NCI-H1930 (cell line): ENCODE results near the gene ENO2.

Experiments used
- DNase-seq, 2 experiments: peaks; one replicate each; lab custom pipeline; 2025; lab: John Stamatoyannopoulos, UW

The ENO2 gene

GRCh38 chr12:6912164-6912935, 2.0 kb upstream of the ENO2 start:
- no peak for DNase-seq

DNA sequence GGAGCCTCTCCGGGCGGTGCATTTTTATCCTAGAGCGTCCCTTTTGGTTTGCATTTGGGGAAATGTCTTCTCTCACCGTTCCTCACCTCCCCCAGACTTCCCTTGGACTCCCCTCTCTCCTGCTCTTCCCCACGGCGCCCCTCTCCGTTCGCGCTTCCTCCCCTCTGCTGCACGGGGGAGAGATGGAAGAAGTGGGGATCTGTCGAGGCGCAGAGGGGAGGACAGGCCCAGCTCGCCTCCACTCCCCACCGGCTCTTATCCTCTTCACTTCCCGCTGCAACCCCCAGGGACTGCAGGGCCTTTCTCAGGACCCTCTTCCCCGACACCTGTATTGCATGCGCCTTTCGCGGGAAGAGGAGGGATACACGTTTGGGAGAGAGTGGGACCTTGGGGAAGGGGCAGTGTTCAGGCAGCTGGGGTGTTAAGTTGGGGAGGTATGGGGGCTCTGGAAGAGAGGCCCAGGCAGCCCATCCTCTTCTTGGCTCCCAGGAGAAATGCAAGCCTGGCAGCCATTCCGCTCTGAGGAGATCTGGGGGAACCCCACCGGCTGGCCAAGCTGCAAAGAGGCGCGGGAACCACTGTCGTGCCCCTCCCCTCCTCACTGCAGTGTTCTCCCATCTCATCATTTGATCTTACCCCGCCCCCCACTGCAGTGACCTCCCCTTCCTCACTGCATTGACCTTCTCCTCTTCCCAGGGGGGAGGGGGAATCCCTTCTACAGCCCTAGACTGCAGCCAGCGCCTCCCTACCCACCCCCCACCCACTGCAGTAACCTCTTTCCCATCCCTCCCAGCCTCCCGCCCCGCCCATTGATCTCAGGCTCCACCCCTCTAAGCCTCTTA, 788 bp downstream of the ENO2 start:
- DNase-seq: no peak

- DNase-seq: no peak
These were observed 1.5 kb downstream of the ENO2 start for GRCh38 chr12:6915789-6916285.

DNA sequence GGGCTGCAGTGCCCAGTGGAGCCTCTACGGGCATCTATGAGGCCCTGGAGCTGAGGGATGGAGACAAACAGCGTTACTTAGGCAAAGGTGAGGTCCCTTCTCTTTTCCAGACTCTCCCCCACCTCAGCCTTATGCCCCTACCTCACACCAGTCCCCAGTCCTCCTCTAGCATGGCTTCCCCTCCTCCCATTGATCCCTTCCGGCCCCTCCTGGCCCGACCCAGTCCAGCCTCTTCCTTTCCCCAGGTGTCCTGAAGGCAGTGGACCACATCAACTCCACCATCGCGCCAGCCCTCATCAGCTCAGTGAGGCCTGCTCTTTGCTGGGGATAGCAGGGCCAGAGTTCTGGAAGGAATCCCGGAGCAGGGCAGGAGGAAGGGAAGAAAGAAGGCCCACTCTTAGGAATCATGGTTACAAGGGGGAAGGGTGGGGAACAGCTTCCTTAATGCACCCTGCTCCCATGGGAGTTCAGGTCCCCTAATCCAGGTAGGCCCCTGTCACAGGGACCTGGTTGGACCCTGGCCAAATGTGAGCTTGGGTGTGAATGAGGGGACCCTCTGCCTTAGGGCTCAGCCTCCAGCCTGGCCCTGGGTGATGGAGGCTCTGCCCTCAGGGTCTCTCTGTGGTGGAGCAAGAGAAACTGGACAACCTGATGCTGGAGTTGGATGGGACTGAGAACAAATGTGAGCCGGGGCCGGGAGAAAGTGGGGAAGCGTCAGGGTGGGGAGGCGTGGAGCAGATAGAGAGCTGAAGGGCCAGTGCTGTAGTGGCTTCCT, 2.2 kb downstream of the ENO2 start:
- no peak for DNase-seq

DNA sequence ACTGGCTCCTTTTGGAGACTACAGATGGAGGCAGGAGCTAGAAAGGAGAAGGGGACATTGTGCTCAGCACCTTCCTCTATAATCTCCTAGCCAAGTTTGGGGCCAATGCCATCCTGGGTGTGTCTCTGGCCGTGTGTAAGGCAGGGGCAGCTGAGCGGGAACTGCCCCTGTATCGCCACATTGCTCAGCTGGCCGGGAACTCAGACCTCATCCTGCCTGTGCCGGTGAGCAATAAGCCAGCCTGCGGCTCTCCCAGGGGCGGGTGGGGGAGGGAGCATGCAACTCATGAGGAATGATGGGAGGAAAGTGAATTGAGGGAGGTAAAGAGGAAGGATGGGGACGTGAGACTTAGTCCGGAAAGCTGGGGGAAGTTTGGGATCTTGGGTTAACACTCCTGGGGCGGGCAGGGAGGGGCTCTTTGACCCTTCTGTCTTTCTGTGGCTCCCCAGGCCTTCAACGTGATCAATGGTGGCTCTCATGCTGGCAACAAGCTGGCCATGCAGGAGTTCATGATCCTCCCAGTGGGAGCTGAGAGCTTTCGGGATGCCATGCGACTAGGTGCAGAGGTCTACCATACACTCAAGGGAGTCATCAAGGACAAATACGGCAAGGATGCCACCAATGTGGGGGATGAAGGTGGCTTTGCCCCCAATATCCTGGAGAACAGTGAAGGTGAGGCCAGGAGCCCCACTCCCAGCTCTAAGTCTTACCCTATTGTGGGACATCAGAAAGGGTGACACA, 3.3 kb downstream of the ENO2 start:
- no peak for DNase-seq

GRCh38 chr12:6919588-6919987, 5.2 kb downstream of the ENO2 start:
- DNase-seq: no peak

- no peak for DNase-seq
These were observed 7.2 kb downstream of the ENO2 start for GRCh38 chr12:6921539-6921938.

DNA sequence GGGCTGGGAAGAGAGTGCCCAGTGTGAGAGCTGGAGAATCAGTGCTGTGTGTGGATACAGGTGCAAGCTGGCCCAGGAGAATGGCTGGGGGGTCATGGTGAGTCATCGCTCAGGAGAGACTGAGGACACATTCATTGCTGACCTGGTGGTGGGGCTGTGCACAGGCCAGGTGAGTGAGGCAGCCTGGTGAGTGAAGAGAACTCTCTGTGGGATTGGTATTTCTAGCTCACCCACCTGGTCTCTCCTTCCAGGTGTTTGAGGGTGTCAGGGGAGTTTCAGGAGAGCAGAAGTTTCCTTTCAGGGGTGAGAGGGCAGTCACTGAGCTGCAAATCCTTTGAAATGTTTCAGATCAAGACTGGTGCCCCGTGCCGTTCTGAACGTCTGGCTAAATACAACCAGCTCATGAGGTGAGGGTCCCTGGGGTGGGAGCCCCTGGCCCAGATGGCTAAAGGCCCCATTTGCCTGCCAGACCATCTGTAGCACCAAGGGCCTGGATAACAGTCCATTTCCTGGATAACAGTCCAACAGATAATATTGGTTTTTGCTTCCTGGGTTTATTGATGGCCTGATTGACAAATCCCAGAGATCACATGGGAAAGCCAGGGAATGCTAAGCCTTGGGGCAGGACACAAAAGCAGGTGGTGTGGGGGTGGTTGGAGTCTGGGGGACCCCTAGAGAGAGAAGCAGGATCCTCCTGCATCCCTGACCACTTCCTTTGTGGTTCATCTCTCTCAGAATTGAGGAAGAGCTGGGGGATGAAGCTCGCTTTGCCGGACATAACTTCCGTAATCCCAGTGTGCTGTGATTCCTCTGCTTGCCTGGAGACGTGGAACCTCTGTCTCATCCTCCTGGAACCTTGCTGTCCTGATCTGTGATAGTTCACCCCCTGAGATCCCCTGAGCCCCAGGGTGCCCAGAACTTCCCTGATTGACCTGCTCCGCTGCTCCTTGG, 7.9 kb downstream of the ENO2 start:
- DNase-seq: no peak

DNA sequence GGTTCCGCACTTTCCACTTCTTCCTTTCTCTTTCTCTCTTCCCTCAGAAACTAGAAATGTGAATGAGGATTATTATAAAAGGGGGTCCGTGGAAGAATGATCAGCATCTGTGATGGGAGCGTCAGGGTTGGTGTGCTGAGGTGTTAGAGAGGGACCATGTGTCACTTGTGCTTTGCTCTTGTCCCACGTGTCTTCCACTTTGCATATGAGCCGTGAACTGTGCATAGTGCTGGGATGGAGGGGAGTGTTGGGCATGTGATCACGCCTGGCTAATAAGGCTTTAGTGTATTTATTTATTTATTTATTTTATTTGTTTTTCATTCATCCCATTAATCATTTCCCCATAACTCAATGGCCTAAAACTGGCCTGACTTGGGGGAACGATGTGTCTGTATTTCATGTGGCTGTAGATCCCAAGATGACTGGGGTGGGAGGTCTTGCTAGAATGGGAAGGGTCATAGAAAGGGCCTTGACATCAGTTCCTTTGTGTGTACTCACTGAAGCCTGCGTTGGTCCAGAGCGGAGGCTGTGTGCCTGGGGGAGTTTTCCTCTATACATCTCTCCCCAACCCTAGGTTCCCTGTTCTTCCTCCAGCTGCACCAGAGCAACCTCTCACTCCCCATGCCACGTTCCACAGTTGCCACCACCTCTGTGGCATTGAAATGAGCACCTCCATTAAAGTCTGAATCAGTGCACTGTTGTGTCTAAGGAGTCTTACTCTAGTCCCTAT, 8.8 kb downstream of the ENO2 start:
- DNase-seq: no peak

- DNase-seq: no peak
These were observed 9.5 kb downstream of the ENO2 start for GRCh38 chr12:6923851-6924250.

- DNase-seq: no peak
These were observed 10.8 kb downstream of the ENO2 start for GRCh38 chr12:6925239-6925539.

DNA sequence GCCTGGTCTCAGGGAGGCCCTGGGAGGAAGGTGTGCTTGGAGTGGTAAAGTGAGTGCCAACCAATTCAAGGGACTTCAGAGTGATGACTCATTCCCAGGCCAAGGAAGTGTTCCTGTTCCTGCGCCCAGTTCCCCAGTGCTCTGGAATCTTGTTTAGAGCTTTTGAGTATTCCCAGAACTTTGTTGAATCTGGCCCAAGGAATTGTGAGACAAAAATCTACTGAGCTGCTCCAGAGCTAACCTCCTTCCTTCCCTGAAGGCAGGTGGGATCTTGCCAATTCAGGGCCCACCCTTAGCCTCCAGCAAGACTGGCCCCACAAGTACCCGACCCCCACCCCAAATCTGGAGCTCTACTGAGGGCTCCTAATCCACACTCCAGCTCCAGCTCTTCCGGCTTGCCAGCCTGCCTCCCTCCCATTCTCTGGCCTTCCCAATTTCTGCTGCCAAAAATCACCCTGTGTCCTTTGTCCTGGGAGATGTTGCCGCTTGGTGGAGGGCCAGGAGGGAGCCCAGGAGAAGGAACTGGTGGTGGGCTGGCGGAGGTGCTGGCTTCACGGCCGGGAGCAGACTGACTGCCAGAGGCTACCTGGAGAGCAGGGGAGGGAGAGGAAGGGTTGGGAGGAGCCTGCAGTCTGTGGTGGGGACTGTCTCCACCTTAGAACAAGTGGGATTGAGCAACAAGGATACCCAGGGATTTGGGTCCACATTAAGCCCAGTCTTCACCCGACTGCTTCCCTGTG, 11.3 kb downstream of the ENO2 start:
- DNase-seq: no peak

DNA sequence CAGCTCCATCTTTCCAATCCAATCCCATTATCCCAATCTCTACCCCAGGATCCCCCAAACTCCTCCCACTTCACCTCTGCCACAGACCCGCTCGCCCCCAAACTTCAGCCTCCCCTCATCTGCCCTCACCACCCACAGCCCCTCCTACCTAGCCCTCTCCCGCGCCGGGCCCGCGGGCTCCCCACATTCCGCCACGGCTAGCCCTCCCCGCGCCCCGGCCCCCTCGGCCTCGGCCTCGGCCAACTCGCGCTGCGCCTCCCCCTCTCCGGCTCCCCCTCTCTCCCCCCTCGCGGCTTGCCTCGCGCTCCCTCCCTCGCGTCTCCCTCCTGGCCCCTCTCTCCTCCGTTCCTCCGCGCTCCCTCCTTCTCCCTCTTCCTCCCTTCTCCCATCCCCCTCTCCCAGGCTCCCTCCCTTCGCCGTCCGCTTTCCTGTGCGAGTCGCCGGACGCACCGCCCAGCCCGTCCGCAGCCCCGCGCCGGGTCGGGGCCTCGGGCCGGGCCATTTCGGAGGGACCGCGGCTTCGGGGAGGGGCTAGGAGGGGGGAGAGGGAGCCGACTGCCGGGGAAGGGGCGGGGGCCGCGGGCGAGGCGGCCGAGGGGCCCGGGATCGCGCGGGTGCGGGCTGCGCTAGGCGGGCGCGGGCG, 13.1 kb downstream of the ENO2 start, which contains the start of gene ATN1:
ATN1 (plus strand) TSS at position 581 of the 643 bp plus-strand sequence. CDS start 6,043 bp downstream, outside the sequence.
- DNase-seq: peak; percentile 60 to 61

DNA sequence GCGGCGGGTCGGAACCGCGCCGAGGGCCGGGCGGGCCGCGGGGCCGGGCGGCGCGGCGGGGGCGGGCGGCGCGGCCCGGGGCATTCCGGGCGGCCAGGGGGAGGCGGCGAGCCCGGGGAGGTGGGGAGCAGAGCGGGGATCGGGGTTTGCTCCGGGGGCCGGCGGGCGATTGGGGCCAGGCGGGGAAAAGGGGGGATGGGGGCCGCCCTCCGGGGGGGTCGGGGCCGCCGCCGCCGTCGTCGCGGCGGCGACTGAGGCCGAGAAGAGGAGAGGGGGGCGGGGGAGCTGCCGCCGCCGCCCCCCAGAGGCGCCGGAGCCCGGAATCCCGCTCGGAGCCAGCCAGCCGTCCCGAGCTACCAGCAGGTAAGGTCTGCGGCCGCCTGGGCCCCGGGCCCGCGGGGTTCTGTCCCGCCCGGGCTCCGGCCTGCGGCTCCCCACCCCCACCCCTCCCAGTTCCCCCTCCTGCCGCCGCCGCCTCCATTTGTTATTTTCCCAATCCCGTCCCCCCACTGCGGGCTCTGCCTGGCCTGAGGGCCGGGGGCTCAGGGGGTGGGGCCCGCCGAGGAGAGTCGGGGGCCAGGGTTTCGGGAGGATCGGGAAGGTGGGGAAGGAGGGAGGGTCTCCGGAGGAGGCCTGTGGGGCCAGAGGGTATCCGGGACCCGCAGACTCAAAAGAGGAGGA, 13.8 kb downstream of the ENO2 start:
- no peak for DNase-seq

DNA sequence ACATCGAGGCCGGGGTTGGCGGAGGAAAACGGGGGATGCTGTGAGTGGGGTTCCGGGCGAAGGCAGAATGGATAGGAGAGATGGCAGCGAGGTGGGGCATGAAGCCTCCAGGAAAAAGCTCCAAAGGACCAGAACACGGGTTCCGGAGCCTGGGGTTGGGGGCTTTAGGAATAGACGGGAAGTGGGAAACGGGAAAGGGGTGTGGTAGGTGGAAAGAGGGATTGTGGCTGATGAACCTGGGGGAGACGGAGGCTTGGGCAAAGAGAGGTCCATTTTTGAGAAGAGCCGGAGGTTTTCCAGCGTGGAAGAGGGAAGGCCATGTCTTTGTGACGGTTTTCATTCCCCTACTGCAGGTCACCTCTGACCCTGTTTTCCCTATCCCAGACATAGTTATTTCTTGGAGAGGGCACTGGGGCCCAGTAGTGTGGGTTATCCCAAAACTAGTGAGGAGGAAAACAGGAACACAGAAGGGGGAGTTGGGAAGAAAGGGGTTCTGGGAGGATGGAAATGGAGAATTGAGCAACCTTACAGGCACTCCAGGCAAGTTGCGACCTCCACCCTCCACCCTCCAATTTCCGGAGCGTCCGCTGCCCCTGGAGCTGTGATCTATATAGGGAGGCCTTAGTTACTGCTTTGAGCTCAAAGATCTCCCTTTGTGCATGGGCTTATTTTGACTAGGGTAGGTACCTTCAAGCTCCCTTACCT, 14.5 kb downstream of the ENO2 start:
- DNase-seq: no peak

DNA sequence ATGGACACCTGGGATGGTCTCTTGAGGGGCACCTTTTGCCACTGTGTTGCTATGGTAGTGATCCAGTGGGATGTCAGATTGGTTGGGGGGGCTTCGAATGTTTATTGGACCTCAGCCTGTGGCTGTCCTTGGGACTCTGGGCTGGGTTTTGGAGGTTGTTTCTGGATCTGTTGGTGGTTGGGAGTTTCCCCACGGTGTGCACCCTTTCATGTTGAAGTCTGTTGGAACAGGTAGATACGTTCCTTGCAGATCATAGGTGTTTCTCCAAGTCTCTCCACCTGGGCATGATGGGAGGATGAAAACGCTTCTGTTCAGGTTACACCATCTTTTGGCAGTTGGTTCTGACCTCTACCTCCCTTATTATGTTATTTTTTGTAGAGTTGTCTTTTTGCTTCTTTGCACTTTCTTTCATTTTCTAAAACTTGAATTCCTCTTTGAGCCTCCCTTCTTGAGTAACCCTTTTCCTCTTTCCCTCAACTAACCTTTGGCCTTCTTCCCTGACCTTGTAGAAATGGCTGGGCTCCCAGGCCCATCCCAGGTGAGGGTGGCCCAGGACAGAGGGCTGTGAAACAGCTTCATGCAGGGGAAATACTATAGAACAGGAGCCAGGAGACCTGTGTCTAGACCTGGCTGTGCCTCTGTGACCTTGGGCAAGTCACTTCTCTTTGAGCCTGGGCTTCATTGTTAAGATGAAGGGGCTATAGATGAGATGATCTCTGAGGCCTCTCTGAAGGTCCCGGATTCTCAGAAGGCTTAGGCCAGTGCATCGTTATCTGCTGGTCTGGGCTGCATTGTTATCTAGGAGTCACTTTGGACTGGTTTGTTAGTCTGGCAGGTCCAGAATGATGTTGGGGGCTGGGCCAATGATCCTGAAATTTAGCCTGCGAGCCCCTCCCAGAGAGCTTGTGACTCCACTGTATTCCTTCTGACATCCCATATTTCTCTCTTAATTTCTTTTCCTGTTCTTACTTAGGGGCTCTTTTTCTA, 15.4 kb downstream of the ENO2 start:
- DNase-seq: no peak
